Amniotic epithelial cell (primary cell): Measurements from ENCODE around the gene GPR26.
"Not testable (repeated sequence)": the region's sequence is repeated elsewhere in the genome, so short reads cannot be mapped to it uniquely, and the experiment has no call there.

ENCODE experiments used
- DNase-seq: peaks from one replicate; pipeline ENCODE4 v3.0.0-alpha.2; 2010; ENCODE audit warnings: low read depth

Gene GPR26

DNA sequence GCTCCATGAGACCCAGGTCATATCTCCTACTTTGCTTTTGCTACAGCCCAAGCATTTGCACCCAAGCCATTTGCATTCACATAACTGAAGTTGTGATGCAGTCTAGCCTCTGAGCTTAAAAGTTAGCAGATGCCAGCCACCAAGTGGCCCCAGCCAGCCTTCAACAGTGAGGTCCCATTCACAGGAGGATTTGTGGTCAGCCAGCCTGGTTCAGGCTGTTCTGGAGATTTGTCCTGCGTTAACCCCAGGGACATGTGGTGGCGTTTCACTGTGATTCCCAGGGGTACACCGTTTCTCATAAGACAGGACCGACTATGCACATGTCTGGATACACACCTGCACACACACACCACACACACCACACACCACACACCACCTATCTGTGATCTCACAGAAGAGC lies 51.2 kb downstream of the GPR26 start:
- DNase-seq: no peak

GRCh38 chr10:123718544-123719060 lies 52.4 kb downstream of the GPR26 start:
- no peak for DNase-seq

GRCh38 chr10:123720536-123720935 lies 54.4 kb downstream of the GPR26 start:
- no peak for DNase-seq

DNA sequence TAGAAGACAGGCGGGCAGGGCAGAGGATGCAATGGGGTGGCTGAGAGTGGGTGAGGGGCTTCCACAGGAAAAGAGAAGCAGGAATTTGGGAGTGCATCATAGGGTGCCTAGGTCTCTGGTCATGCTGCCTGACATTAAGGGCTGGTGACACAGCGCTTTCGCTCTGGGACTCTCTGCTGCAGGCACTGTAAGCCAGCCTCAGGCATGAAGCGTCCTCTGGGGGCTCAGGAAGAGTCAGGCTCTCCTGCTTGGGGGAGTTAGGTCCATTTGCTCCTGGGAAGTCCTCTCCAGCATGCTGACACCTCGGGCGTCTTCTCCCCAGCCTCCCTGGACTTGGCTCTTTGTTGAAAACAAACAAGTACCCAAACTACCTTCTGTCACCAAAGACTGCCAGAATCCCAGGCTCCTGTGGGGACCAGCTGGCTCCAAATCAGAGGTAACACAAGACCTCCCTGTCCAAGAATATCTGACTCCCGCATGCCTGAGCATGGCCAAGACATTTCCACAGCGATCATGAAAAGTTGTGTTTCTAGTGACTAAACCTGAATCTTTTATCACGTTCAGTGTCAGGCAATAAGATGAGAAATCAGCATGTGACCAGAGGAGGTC lies 55.4 kb downstream of the GPR26 start:
- no peak for DNase-seq

DNA sequence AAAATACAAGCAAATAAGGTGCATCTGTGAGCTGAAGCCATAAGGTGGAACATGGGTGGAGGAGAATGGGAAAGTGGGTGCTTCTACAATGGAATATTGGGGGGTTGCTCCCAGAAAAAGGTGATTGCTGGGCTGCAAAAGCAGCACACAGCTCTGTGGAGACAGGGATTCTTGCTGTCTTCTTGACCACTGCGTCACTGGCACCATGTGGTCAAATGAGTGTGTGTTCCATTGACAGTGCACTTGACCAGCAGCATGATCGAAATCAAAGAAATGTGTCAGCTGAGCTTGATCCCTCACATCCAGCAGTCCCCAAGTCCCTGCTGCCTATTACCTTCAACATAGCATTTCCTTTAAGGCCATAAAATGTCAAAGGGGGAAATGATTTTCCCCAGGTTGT lies 56.2 kb downstream of the GPR26 start:
- no peak for DNase-seq

GRCh38 chr10:123724747-123725146 lies 58.6 kb downstream of the GPR26 start:
- no peak for DNase-seq

DNA sequence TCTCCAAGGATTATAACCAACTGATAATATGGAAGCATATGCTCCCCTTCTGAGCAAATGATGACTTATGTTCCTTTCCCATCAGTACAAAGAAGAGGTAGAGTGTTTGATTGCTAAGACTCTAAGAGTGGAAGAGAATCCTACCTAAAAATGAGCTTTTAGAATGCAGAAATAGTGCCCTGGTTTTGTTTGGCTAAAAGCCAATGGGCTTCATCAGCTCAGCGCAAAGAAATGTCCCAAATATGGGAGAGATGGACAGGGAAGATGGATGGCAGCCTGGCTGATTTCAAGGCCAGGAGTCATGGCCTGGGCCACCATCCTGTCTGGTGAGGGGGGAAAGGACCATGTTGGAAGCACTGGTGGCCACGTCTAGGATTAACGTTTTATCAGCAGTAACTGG lies 60.2 kb downstream of the GPR26 start:
- DNase-seq: no peak

GRCh38 chr10:123726836-123727235 lies 60.7 kb downstream of the GPR26 start:
- DNase-seq: no peak

- no peak for DNase-seq
These were observed 63.4 kb downstream of the GPR26 start for GRCh38 chr10:123729523-123729922.

DNA sequence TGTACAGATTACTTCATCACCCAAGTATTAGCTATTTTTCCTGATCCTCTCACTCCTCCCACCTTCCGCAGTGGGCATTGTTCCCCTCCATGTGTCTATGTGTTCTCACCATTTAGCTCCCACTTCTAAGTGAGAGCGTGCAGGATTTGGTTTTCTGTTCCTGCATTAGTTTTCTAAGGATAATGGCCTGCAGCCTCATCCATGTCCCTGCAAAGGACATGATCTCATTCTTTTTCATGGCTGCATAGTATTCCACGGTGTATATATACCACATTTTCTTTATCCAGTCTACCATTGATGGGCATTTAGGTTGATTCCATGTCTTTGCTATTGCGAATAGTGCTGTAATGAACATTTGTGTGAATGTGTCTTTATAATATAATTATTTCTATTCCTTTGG lies 70.8 kb downstream of the GPR26 start:
- not testable (repeated sequence) for DNase-seq

DNA sequence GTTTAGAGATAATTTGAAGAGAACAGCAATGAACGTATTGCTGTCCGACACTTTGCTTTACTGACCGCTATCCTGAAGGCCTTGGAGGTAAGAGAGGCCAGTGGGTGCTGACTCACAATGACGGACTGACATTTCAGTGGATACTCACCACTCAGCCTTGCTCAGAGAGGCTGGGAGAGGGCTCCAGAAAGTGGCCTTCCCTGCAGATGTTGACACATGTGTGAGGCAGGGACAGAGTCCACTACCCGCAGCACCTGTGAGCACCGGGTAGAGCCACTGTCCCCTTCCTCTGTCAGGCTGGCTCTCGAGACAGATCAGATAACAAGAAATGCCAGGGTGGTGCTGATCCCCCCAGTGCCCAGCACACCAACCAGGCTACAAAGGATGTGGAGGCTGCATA lies 75.0 kb downstream of the GPR26 start:
- DNase-seq: no peak

- no peak for DNase-seq
These were observed 75.6 kb downstream of the GPR26 start for GRCh38 chr10:123741711-123742110.

GRCh38 chr10:123742751-123743440 lies 76.7 kb downstream of the GPR26 start:
- DNase-seq: no peak

GRCh38 chr10:123743441-123744223 lies 77.5 kb downstream of the GPR26 start:
- no peak for DNase-seq

GRCh38 chr10:123744224-123744536 lies 78.0 kb downstream of the GPR26 start:
- DNase-seq: no peak
